Fibroblast of gingiva (primary cell): Measurements from ENCODE around the gene CLDN5.
A peak's percentile ranks its signal among the peaks of the same experiment; 100 is the strongest.

Source experiments
- DNase-seq: peaks from one replicate; pipeline ENCODE4 v3.0.0-alpha.2; 2011; ENCODE audit warnings: low read depth

Gene CLDN5

GRCh38 chr22:19503869-19504268 is 20.3 kb downstream of the CLDN5 start:
- DNase-seq = no peak

- no peak for DNase-seq
Measured at GRCh38 chr22:19503367-19503766, 20.8 kb downstream of the CLDN5 start.

DNA sequence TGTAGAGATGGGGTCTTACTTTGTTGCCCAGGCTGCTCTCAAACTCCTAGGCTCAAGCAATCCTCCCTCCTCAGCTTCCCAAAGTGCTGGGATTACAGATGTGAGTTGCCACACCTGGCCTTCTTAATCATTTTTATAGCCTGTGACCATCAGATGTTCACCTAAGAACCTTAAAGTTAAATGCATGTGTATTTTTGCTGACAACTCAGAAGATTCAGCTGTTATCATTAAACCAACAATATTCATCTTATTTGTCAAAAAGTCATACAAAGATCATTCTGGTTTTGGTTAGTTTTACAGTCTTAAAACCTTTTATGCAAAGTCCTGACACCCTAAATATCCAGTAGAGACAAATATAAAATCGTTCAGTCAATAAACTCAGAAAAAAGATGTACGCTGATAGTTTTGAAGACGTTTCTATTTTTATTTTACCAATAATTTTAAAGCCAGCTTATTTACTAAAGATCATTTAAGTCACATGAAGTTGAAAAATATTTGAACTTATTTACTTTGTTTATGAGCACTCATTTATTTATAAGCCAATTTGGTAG is 22.2 kb downstream of the CLDN5 start:
- DNase-seq = no peak

- no peak for DNase-seq
Measured at GRCh38 chr22:19499880-19500242, 24.3 kb downstream of the CLDN5 start.

GRCh38 chr22:19499236-19499879 is 24.9 kb downstream of the CLDN5 start:
- no peak for DNase-seq

DNA sequence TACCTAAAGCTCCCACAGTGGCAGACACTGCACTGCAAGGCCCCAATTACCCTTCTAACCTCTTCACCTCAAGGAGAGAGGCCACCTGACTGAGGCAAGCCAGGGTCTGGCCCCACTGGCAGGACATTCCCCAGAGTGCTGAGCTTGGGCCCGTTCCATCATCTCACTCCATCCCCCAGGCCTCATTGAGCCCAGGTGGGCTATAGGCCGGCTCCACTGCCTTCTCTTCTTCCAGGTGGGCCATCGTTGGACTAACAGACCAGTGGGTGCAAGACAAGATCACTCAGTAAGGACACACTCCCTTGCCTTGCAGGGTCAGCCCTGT is 25.4 kb downstream of the CLDN5 start:
- no peak for DNase-seq

- no peak for DNase-seq
Measured at GRCh38 chr22:19498154-19498865, 25.9 kb downstream of the CLDN5 start.

- peak; percentile 26 for DNase-seq
Measured at GRCh38 chr22:19497245-19497644, 27.0 kb downstream of the CLDN5 start.

GRCh38 chr22:19496324-19496630 is 27.9 kb downstream of the CLDN5 start:
- DNase-seq = no peak

DNA sequence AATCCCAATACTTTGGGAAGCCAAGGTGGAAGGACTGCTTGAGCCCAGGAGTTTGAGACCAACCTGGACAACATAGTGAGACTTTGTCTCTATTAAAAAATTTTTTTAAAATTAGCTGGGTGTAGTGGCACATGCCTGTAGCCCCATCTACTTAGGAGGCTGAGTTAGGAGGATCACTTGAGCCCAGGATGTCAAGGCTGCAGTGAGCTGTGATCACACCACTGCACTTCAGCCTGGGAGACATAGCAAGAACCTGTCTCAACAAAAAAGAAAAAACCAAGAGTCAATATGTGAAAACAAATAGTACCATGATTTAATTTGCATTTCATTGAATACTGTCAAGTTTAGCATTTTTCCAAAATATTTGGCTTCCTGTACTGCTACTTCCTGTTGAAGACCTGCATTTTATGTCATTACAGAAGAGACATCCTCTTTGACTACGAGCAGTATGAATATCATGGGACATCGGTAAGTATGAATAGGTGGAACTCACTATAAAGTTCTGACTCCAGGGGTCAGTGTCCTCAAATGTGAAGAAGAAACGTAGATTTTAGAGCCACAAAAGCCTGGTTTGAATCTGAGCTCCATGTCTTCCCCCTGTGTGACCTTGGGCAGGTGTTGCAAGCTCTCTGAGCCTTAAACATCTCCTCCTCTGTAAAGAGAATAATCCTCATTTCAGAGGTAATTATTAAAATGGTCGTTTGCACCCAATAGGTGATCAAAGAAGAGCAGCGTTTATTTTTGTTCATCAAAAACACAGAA is 28.5 kb downstream of the CLDN5 start:
- DNase-seq = peak; percentile 20

DNA sequence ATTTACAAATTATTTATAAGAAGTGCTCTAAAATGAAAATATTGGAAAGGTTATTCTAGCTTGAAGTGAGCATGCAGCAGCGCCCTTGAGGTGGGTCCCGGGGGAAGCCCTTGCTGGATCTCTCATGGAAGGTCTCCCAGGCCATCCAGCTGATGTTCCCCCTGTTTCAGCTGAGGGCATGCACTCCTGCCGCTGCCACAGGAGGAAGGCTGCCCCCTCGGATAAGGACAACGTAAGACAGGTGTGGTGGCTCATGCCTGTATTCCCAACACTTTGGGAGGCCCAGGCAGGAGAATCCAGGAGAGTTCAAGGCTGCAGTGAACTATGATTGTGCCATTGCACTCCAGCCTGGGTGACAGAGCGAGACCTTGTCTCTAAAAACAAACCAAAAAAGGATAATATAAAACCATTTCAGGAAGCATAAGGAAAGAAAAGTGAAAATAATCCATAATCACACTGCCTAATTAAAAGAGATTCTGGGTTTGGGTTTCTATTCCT is 29.5 kb downstream of the CLDN5 start:
- DNase-seq = no peak

DNA sequence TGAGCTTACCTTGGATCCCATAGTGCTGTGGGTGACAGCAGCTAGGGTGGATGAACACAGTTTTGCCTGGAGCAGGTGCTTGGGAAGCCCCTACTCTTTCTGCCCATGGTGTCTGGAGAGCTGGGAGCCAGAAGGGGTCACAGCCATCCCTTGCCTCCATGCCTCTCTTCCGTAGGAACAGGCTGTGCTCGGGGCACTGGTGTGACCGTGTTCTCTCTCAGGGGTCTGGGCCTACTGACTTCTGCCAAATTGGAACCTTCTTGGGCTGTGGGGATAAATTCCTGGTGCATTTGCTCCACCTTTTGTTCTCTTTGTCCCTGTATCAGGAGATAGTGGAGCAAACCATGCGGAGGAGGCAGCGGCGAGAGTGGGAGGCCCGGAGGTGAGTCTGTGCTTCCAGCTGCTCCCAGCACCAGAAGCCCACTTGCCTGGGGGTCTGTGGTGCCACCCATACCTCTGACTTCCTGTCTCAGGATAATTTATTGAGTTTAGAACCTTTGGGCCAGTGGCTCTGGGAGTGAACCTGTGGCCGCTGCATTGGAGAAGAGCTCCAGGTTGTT is 30.1 kb downstream of the CLDN5 start:
- DNase-seq = no peak

DNA sequence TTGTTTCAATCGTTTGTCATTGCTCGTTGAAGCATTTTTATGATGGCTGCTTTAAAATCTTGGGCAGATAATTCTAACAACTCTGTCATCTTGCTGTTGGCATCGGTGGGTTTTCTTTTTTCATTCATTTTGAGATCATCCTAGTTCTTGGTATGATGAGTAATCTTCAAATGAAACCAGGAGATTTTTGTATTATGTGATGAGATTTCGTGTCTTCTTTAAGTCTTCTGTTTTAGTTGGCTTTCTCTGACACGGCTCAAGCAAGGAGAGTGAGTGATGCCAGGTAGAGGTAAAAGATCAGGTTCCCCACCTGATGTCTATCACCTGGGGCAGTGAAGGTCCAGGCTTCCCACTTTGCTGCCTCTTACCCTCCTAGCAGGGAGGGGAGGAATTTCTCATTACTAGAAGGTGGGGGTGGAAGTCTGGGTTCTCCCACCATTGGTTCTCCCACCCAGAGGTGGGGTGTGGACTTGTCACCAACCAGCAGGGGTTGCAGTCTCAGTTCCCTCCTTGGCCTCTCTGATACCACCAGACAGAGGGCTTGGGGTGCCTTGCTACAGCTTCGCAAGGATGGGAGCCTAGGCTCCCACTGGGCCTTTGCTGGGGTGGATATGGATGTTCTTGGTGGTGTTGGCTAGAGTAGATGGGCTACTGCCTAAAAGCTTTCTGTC is 31.6 kb downstream of the CLDN5 start:
- DNase-seq = no peak

DNA sequence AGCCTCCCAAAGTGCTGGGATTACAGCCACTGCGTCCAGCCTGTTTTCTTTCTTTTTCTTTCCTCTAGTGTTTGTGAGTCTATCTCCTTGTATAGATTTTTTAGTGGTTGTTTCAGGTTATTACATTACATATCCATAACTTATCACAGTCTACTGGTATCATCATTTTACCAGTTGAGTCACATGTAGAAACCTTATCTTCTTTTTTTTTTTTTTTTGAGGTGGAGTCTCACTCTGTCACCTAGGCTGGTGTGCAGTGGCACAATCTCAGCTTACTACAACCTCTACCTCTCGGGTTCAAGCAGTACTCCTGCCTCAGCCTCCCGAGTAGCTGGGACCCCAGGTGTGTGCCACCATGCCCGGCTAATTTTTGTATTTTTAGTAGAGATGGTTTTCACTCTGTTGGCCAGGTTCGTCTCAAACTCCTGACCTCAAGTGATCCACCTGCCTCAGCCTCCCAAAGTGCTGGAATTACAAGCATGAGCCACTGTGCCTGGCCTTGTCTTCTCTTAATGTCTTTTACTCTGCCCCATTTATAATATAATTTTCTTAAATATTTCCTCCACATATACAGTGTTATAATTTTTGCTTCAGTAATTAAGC is 33.5 kb downstream of the CLDN5 start:
- DNase-seq = no peak

DNA sequence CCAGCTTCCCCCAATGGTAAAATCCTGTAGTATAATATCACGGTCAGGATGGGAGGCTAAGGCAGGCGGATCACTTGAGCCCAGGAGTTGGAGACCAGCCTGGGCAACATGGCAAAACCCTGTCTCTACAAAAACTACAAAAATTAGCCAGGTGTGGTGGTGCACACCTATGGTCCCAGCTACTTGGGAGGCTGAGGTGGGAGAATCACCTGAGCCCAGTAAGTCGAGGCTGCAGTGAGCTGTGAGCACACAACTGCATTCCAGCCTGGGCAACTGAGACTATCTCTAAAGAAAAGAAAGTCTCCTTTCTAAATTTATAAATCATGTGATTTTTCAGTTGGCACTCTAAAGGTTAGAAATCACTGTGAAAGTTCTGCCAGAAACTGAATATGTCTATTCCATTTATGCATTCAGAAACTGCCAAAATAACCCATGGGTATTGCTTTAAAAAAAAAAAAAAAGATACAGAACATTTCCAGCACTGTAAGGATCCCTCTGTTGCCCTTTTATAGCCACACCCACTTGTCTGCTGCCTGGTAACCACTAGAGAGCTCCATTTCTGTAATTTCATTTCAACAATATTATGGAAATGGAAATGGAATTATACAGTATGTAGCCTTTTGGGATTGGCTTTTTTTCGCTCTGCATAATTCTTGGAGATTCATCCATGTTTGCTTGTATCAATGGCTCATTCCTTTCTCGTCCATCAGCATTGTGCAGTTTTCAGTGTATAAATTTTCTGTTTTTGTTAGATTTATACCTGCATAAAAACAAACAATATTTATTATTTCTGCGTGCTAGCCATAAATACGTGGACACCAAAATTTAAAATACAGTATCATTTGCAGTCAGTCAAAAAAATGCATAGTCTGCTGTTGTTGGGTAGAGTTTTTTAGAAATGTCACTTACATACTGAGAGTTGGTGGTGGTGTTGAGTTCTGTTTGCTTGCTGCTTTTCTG is 35.0 kb downstream of the CLDN5 start:
- peak; percentile 42 for DNase-seq

GRCh38 chr22:19488285-19488684 is 35.9 kb downstream of the CLDN5 start:
- no peak for DNase-seq

DNA sequence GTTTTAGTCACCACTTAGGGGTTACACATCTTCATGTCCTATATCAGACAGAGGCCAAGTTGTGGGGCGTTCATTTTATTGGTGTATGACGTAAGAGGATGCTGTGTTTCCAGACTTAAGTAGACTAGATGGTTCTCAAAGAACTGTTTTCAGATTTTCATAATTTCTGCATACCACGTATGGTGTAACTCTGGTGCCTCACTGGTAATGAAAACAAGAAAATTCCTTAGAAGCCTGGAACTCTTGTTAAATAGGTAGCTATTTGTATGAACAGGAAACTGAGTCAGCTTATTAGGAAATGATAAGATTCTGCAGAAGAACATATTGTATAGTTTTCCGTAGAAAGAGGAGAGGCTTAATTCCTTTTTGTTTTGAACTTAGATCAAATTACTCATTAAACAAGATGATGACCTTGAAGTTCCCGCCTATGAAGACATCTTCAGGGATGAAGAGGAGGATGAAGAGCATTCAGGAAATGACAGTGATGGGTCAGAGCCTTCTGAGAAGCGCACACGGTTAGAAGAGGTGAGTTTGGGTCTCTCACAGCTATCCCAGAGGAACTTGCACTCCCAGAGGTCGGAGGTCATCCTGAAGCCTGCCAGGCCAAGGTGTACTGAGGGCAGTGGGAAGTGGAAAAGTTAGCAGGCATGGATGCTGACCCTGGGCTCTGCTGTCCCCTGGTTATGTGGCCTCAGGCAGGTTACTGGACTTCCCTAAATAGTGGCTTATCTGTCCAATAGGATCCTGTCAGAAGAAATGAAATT is 40.5 kb downstream of the CLDN5 start:
- peak; percentile 65 for DNase-seq

DNA sequence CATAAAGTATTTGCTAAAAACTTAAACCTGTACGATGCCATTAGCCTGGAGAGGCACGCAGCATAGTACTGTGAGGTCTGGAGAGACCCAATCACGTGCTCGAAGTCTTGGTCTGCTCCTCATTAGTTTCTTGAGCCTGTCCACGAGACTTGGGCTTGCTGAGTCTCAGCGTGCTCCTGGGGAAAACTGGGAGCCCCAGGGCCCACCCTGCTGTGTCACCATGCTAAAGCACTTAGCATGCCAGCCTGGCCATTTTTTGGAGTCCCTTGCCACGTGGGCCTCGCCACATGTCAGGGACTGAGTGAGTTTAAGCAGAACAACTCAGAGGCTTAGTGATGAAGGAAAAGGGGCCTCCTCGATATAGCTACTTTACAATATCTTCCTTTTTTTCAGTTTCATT is 41.9 kb downstream of the CLDN5 start:
- no peak for DNase-seq

DNA sequence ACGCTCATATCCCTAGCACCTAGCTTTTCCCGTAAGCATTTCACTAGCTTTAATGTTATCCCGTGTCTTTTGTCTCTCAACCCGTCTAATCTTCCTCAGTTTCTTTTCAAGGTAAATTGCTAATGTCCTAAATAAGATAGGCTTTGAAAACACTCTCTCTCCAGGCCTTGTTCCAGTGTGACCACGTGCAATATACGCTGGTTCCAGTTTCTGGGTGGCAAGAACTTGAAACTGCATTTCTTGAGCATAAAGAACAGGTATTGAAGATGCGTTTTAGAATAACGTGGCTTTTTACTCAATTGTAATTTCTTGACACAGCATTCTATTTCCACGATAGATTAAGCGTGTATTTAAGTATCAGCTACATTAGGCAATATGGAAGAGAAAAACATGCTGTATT is 43.4 kb downstream of the CLDN5 start:
- DNase-seq = no peak

GRCh38 chr22:19480173-19480568 is 44.0 kb downstream of the CLDN5 start:
- DNase-seq = no peak
